HL-60/S4 treated with phorbol 12-myristate 13-acetate at 8.2 ng/mL for 4 days and 3 days (cell line): Measurements from ENCODE around the gene CFAP161.

Experiments used
- in situ Hi-C: fragments of 300-500 bp; cut with MboI; formaldehyde crosslinking; loops from 2 replicates; pipeline ENCODE4 v1.15.0; 2022; ENCODE audit warnings: low sequenced_read_pairs

Gene CFAP161

DNA sequence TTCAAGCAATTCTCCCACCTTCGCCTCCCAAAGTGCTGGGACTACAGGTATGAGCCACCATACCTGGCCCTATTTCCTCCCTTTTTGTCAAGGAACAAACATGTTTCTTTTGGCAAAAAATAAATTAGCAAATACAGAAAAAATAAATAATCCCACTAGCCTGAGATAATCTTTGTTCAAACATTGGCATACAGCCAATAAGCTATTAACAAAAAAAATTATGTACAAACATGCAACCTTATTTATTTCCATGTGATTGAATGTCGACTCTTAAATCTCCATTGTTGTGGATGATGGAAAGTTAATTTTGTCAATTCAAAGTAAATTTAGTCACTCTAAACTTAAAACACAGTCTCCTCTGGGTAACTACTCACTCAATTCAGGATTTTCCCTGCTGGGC, 44.3 kb downstream of the CFAP161 start:
- in situ Hi-C loops: no loop called here

DNA sequence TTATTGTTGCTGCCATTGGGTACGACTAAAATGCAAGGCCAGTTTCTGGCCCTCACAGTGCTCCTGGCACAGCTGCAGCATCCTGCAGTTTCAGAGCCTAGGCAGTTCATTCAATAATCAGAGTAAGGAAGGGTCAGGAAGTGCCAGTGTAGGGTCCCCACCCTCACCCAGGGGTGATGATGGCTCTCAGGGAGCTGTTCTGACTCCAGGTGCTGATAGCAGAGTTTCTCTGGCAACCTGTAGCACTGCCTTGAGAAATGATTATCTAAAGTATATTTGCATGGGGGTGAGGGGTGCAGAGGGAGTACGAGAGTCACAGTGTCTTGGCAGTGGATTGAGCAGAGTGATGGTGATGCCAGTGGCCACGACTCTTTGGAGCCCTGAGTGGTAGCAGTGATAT, 47.1 kb downstream of the CFAP161 start:
- in situ Hi-C loops: no loop called here

DNA sequence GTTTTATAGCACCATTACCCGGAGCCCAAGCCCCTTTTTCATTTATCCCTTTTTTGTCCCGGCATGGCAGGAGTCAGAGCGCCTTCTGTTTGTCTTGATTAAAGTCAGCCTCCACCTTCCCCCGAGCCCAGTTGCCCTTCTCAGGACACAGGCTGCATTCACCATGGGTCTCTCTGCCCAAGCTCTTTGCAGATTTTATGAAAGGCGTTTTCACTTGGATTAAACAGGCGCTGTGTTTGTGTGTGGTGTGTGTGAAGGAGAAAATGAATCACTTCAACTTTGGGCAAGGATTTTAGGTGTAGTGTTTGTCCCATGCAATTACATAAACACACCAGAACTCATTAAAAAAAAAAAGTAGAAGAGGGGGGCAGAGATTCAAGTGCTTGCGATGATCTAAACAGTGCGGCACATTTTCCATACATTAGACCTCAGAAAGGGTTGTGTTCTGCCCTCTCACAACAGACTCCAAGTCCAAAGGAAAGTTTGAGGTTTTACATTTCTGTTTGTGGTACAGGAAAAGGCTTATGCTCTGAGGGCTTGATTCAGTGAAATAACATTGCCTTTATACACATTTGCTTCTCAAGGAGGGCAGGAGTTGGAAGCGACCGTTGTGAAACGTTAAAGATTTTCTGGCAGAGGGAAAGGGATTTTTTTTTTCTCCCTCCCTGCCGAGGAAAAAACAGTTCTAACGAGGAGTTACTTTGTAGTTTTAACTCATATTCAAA, 48.1 kb downstream of the CFAP161 start:
- in situ Hi-C loops: no loop called here

DNA sequence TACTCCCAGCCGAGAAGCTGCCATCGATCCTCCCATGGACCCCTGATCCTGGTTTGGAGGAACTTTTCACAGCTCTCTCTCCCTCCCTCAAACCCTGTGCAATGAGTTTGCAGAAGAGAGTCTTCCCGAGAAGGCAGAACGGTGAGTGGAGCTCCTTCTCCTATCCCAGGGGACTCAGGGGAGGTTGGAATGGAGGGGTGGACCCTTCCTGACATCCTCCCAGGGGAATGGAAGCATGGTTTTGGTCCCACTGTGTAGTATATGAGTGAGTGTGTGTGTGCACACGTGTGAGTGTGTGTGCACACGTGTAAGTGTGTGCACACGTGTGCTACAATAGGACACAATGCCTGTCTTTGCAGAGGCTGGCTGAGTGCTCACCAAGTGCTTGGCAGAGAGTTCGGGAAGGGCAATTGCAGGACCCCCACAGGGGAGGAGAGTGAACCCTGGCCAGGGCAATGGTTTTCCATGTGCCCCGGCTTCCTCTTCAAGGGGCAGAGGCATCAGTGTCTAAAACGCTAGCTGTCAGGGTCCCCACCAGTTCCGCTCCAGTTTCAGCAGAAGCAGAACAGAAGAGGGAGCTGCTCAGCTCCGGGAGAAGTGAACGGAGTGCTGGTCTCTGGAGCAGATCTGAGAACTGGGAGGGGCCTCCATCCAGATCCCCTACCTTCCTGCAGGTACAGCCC, 48.8 kb downstream of the CFAP161 start:
- in situ Hi-C loops: no loop called here

DNA sequence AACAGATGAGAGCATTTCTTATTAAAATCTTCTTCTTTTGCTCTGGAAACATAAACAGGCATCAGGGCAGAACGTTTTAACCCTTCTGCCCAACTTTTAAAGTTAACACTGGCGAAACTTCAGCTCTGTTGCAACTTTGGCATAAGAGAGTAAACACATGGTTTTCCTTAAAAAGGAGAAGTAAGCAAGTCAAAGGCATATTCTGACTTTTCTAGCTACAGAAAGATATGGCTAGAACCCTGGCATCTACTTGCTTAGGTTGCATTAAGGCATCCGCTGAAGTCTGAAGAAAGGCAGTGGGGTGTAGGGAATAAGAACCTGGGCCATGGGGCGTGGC, 49.3 kb downstream of the CFAP161 start:
- in situ Hi-C loops: no loop called here

DNA sequence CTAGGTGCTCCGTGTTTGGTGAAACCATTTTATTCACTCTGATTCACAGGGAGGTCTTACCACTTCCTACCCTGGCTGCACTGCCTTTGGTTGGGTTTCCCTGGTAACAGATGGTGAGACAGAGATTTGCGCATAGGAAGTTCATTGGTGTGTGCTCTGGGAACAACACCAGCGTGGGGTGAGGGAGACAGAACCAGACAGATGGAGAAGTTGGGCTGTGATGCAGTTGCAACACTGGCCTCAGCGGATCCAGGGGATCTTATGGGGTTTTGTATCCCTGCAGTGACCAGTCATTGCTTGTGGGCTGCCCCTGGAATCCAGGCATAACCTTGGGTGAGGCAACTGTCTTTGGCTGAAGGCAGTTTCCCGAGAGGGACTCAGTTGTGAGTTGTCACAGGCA, 50.1 kb downstream of the CFAP161 start:
- in situ Hi-C loops: no loop called here

DNA sequence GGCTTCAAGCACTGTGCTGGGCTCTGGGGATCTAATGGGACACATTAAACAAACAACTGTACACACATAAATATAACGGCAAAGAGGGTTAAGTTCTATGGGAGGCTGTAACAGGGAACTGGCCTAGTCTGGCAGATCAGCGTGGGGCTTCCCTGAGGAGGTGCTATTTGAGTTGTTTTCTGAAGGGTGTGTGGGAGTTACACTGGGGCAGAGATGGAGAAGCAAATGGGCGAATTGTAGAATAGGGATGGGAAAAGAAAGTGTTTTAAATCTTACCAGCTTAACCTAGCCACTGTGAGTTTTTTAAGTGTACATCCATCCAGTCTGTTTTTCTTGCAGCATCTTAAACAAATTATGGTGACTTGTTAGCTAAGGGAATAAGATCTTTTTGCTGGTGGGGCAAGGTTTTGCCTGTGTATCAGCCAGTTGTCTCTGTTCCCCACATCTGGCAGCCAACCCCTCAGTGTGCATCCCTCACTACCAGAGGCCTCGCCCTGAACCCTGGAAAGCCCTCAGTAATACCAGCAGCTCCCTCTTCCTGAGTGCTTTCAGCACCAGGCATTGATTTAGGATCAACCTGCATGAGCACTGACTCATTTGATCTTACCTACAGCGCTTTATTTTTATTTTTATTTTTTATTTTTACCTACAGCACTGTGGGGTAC, 51.7 kb downstream of the CFAP161 start:
- in situ Hi-C loops: no loop called here

DNA sequence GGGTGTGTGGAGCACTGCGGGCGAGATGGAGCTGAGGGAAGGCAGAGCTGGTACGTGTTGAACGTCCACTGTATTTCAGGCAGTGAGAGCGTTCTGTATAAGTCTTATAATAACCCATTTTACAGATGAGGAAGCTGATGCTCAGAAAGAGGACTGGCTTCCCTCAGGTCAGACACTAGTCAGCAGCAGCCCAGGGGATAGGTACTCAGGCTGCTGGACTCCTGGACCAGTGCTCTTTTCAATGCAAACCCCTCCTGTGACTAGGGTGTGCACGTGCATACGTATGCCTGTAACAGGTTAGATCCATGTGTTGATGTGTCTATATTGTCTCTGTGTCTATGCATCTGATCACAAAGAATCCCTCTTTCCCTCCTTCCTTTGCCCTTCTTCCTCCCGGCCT, 54.3 kb downstream of the CFAP161 start:
- in situ Hi-C loops: no loop called here

DNA sequence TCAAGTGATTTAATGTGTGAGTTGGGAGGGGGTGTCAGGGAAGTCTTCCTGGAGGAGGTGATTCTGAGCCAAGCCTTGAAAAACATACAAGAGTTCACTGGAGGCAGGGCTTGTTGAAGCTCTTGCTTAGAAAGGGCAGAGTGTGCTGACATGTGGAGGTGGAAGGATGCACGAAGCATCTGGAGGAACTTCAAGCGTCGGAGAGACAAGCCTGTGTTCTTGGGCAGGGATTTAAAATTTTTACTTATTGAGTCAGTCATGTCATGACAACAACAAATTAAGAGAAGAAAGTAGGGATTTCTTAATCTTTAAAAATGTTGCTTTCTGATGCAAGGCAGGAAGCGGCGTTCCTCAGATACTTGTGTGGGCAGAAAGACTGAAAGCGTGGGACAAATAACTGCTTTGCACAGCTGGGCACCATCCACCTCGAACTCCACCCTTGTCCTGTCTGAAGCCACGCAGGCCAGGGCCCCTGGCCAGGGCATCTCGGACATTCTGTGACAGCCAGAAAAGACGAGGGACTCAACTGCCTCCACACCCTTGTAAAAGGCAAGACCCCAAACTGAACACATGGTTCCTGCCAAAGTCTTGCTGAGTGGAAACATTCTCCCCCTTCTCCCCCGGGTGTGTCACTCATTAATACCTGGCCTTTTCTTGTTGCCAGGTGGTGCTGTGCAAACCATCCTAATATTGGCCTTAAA, 55.7 kb downstream of the CFAP161 start:
- in situ Hi-C loops: no loop called here

DNA sequence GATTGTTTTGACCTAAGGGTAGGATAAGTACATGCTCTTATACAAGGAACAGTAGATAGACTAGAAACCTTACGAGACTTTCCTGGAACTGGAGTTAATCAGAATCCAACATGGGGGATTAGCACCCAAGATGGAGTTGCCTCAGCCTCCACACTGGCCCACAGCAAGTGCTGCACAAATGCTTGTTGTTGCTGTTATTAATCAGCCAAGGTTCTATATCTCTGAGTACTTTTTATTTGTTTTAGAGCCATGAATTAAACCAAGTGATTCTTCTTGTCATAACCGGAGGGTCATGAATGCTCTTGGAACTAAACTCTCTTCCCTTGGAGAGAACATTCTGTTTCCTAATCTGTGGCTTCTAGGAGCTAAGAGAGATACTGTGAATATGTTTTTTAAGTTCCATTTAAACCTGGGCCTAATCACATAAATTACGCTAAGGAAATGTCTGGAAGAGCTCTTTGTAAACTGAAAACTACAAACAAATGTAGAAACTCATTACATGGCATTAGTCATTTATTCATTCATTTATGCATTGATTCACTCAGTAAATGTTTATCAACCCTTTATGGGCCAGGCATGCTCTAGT, 56.9 kb downstream of the CFAP161 start:
- in situ Hi-C loops: no loop called here

DNA sequence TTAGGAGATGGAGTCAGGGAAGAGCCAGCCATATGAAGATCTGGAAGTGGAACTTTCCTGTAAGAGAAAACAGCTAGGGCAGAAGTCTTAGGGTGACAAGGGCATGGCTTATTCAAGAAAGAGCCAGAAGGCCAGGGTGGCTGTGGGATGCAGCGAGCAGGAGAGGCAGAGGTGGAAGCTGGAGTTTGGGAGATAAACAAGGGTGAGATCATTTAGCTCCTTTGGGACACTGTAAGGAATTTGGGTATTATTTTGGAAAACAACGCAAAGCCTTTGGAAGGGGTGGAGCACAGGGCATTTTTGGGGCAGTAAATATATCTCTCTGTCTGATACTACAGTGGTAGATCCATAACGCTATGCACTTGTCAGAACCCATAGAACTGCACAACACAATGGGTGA, 57.6 kb downstream of the CFAP161 start:
- in situ Hi-C loops: no loop called here

DNA sequence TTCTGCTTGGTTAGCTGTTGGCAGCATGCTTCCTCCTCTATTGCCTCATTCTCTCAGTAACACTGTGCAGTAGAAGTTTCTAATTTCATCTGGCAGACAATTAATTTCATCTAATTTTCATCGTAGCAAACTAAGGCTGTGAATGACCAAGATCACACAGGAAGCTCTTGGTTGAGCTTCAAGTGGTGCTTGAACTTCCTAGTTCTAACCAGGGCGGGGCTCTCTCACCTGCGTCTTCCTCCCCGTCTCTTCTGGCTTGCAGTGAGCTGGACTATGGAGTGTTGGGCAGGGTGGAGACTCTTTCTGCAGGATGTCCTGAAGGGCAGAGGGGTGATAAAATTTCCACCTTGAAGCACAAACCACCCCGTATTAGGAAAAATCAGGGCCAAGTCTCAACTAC, 60.7 kb downstream of the CFAP161 start:
- in situ Hi-C loops: no loop called here

DNA sequence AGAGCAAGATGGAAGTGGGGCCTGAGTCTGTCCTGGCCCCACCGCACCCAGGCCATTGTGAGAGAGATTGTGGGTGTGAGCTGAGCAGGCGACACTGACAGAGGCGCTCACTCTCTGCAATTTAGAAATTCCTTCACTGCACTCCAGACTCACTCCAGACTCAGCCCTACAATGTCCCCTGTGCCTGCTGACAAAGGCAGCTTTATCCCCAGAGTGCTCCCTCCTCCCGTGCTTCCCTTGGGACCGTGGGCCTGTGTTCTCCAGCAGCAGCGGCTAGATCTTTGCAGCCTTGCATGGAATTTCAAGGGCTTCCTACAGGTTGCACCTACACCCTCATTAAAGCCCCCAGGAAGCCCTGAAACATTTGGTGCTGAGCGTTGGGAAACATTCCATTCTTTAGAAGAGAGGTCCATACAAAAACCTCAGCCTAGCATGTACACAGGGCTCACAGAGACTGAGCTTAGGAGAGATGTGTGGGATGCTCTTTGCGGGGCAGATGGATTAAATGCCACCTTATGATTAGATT, 61.3 kb downstream of the CFAP161 start:
- in situ Hi-C loops: no loop called here

DNA sequence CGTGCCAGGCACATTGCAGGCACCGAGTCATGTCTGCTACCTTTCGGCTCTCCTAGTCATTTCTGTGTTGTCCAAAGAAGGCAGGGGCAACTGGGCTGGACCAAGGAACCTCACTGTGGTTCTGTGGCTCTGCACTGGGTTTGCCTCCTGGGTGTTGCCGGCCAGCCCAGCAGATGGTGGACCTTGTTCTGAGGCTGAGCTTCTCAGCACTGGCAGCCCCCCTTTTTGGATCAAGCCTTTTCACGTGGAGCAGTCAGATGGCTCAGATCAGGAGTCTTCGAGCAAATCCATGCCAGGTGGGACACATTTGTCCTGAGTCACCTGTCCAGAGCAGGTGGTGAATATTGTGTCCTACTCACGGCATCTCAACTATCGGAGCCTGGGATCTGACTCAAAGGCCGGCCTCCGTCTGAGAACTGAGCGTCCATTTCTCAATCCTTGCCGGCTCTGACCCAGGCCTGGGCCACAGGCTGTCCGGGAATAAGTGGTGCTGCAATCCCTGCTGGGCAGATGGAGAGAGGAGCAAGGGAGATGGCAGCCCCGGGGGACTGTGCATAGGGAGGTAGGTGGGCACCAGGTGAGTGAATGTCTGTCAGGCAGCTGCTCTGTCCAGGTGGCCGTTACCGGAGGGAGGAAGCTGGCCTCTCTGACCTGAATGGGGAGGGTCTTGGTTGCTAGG, 62.6 kb downstream of the CFAP161 start, which contains the start of gene IL16:
Gene IL16, plus strand, starts transcription at position 304 of the 679 bp plus-strand sequence. CDS start 28,521 bp downstream, outside the sequence.
- in situ Hi-C loops: no loop called here

DNA sequence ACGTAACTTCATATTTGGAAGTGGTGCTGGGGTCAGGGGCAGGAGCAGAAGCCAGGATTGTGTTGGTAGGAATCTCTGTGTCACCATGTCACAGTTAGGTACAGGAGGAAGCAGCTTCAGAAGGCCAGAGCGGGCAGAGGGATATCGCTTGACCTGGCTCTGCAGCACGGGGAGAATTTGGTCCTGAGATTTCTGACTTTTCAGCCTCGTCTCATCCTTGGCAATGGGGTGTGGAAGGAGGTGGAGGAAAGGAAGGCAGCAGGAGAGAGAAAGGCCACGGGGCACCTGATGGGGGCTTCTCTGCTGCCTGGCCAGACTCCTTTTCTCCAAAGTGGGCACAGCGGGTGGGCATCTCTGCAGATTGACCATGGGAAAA, 63.2 kb downstream of the CFAP161 start:
- in situ Hi-C loops: no loop called here

DNA sequence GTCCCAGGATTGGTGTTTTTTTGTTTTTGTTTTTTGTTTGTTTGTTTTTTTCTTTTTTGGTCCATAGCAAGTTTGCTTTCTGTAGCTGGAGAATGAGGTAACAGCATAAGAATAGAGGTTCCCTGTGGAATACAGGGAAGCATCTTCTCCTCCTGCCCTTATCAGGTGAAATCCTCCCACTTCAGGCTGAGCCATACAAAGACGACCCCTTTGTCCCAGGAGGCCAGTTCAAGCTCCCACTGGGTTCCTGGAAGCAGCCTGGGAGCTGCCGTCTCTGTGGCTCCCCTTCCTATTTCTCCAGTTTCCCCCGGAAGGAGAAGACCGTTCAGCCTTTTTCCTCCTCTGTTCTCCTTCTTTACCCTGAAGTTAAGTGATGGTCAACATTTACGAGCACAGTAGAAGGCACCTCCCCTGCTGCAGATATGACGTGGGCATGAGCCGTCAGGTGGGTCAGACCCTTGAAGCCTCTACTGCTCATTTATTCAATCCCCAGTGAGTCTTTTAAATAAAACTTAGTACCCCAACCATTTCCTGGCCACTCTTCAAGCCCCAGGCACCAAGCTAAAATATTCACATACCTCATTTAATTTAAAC, 63.7 kb downstream of the CFAP161 start:
- in situ Hi-C loops: no loop called here
